IMR-90 (cell line): ENCODE data around the gene INSL6. TPM values are rescaled to one million over a fixed set of nuclear protein-coding genes. Genes with fewer than 3 reads are reported as not detected.

Experiments
- ATAC-seq: fragments of 200-7000 bp; cut with Tn5 transposase; 2 replicates; pipeline ENCODE4 v1.9.1; 2020; ENCODE audit warnings: low read depth, mild to moderate bottlenecking, moderate library complexity
- BruUV-seq: library from RNA; stranded (reverse); fragments of 400-500 nt; replicated peaks from 2 replicates; lab custom pipeline; 2021; lab: Mats Ljungman, UMichigan
- CTCF ChIA-PET: fragments of 300-600 bp; formaldehyde crosslinking; extraction: SDS; loops from one replicate; lab custom pipeline; 2021; ENCODE audit warnings: antibody characterized with exemption; lab: Yijun Ruan, JAX
- POLR2A ChIA-PET: fragments of 300-600 bp; sonication (Branson Sonifier 250); formaldehyde crosslinking; loops from one replicate; lab custom pipeline; 2022; ENCODE audit warnings: antibody characterized with exemption; ENCODE audit not compliant: unreplicated experiment; lab: Charles Lee
- DNase-seq: peaks from one replicate; pipeline ENCODE4 v3.0.0; 2013
- H2AFZ ChIP-seq: replicated peaks from 2 replicates; pipeline ENCODE3; 2013; ENCODE audit warnings: low read length, mild to moderate bottlenecking; ENCODE audit not compliant: poor library complexity
- H2AK5ac ChIP-seq: 2 replicates; pipeline ENCODE4 v1.6.1; 2013; ENCODE audit warnings: low read depth, low read length, inconsistent platforms
- H2AK9ac ChIP-seq: replicated peaks from 2 replicates; pipeline ENCODE3; 2013; ENCODE audit warnings: mild to moderate bottlenecking, low read depth, low read length, moderate library complexity; ENCODE audit not compliant: poor library complexity
- H2BK120ac ChIP-seq: 2 replicates; pipeline ENCODE4 v1.6.1; 2013; ENCODE audit warnings: low read depth, low read length, inconsistent platforms
- H2BK15ac ChIP-seq: 3 replicates; pipeline ENCODE4 v1.6.1; 2013; ENCODE audit warnings: low read depth, low read length, inconsistent platforms
- H2BK20ac ChIP-seq: 2 replicates; pipeline ENCODE4 v1.6.1; 2013; ENCODE audit warnings: low read depth, mild to moderate bottlenecking, inconsistent platforms, low read length, moderate library complexity
- H2BK5ac ChIP-seq: 2 replicates; pipeline ENCODE4 v1.6.1; 2013; ENCODE audit warnings: mild to moderate bottlenecking, low read depth, low read length, inconsistent platforms; ENCODE audit not compliant: poor library complexity, severe bottlenecking
- H3K14ac ChIP-seq: replicated peaks from 2 replicates; pipeline ENCODE4 v1.6.1; 2013; ENCODE audit warnings: low read depth, low read length, inconsistent platforms
- H3K18ac ChIP-seq: 2 replicates; pipeline ENCODE4 v1.6.1; 2013; ENCODE audit warnings: low read depth, low read length, control low read depth
- H3K23ac ChIP-seq: 2 replicates; pipeline ENCODE4 v1.6.1; 2013; ENCODE audit warnings: low read depth, low read length, inconsistent platforms
- H3K27ac ChIP-seq: 2 replicates; pipeline ENCODE4 v1.5.1; 2013; ENCODE audit warnings: mild to moderate bottlenecking, control low read depth, low read length; ENCODE audit not compliant: insufficient read depth
- H3K27me3 ChIP-seq: 2 replicates; pipeline ENCODE4 v1.6.1; 2013; ENCODE audit warnings: low read length; ENCODE audit not compliant: control insufficient read depth, insufficient read depth
- H3K36me3 ChIP-seq: 2 replicates; pipeline ENCODE4 v1.6.1; 2013; ENCODE audit warnings: low read length, mixed read lengths; ENCODE audit not compliant: control insufficient read depth, insufficient read depth
- H3K4ac ChIP-seq: 2 replicates; pipeline ENCODE4 v1.6.1; 2013; ENCODE audit warnings: low read depth, low read length, inconsistent platforms
- H3K4me1 ChIP-seq: 2 replicates; pipeline ENCODE4 v1.6.1; 2013; ENCODE audit warnings: low read length, mixed read lengths; ENCODE audit not compliant: control insufficient read depth, insufficient read depth
- H3K4me2 ChIP-seq: 2 replicates; pipeline ENCODE4 v1.6.1; 2013; ENCODE audit warnings: low read depth, mild to moderate bottlenecking, control low read depth, low read length, moderate library complexity
- H3K4me3 ChIP-seq: 2 replicates; pipeline ENCODE4 v1.5.1; 2013; ENCODE audit warnings: low read depth, mild to moderate bottlenecking, control low read depth, low read length, moderate library complexity; ENCODE audit not compliant: insufficient read depth
- H3K56ac ChIP-seq: 2 replicates; pipeline ENCODE4 v1.6.1; 2013; ENCODE audit warnings: low read length, inconsistent platforms; ENCODE audit not compliant: insufficient read depth; ENCODE audit errors: extremely low read depth
- H3K79me1 ChIP-seq, 2 experiments: 2 replicates each; pipeline ENCODE4 v1.6.1; 2013; ENCODE audit warnings: low read length in 2 of 2, inconsistent platforms in 1 of 2, low read depth in 1 of 2
- H3K9ac ChIP-seq: 2 replicates; pipeline ENCODE4 v1.6.1; 2013; ENCODE audit warnings: low read depth, low read length, control low read depth
- H3K9me1 ChIP-seq: 2 replicates; pipeline ENCODE4 v1.6.1; 2013; ENCODE audit warnings: low read length, inconsistent platforms; ENCODE audit not compliant: insufficient read depth
- H3K9me3 ChIP-seq: 2 replicates; pipeline ENCODE4 v1.6.1; 2013; ENCODE audit warnings: low read length; ENCODE audit not compliant: control insufficient read depth, insufficient read depth
- H4K20me1 ChIP-seq: 2 replicates; pipeline ENCODE4 v1.6.1; 2013; ENCODE audit warnings: low read length, inconsistent platforms; ENCODE audit not compliant: insufficient read depth
- H4K5ac ChIP-seq: 2 replicates; pipeline ENCODE4 v1.6.1; 2013; ENCODE audit warnings: mild to moderate bottlenecking, low read depth, low read length, control low read depth
- H4K8ac ChIP-seq, 2 experiments: 2 replicates each; pipeline ENCODE4 v1.6.1; 2013; ENCODE audit warnings: low read depth in 2 of 2, low read length in 2 of 2, control low read depth in 1 of 2, inconsistent platforms in 1 of 2
- H4K91ac ChIP-seq: 2 replicates; pipeline ENCODE4 v1.6.1; 2013; ENCODE audit warnings: low read depth, low read length, inconsistent platforms; ENCODE audit not compliant: insufficient read depth
- BHLHE40 ChIP-seq: fragments of 150-350 bp; IDR thresholded peaks from 2 replicates; pipeline ENCODE4 v1.6.1; 2016; ENCODE audit warnings: mild to moderate bottlenecking, low read depth, low read length
- CEBPB ChIP-seq: IDR thresholded peaks from 2 replicates; pipeline ENCODE4 v1.6.1; 2012; ENCODE audit warnings: low read depth, low read length, improper control_type of control experiment
- CHD1 ChIP-seq: IDR thresholded peaks from 2 replicates; pipeline ENCODE4 v1.6.1; 2012; ENCODE audit warnings: low read depth, low read length, improper control_type of control experiment
- CTCF ChIP-seq: conservative IDR thresholded peaks from 2 replicates; pipeline ENCODE4 v1.5.1; 2012; ENCODE audit warnings: mild to moderate bottlenecking, low read depth, low read length, improper control_type of control experiment
- ELK1 ChIP-seq: fragments of 150-350 bp; IDR thresholded peaks from 2 replicates; pipeline ENCODE4 v1.6.1; 2016; ENCODE audit warnings: low read depth, mild to moderate bottlenecking, low read length, moderate library complexity, borderline replicate concordance
- FOS ChIP-seq: fragments of 150-350 bp; IDR thresholded peaks from 2 replicates; pipeline ENCODE4 v1.6.1; 2016; ENCODE audit warnings: low read depth, low read length
- MAFK ChIP-seq: IDR thresholded peaks from 2 replicates; pipeline ENCODE4 v1.6.1; 2012; ENCODE audit warnings: low read depth, low read length, improper control_type of control experiment
- MAZ ChIP-seq: IDR thresholded peaks from 2 replicates; pipeline ENCODE4 v1.6.1; 2012; ENCODE audit warnings: low read depth, mild to moderate bottlenecking, low read length, improper control_type of control experiment, moderate library complexity, borderline replicate concordance
- MXI1 ChIP-seq: IDR thresholded peaks from 2 replicates; pipeline ENCODE4 v1.6.1; 2012; ENCODE audit warnings: low read depth, mild to moderate bottlenecking, low read length, moderate library complexity, borderline replicate concordance
- NFE2L2 ChIP-seq: fragments of 150-350 bp; IDR thresholded peaks from 2 replicates; pipeline ENCODE4 v1.6.1; 2016; ENCODE audit warnings: low read depth, mild to moderate bottlenecking, low read length
- POLR2A ChIP-seq: IDR thresholded peaks from 2 replicates; pipeline ENCODE4 v1.6.1; 2012; ENCODE audit warnings: mild to moderate bottlenecking, low read depth, low read length
- RAD21 ChIP-seq: IDR thresholded peaks from 2 replicates; pipeline ENCODE4 v1.6.1; 2012; ENCODE audit warnings: low read length, improper control_type of control experiment
- RFX5 ChIP-seq: IDR thresholded peaks from 2 replicates; pipeline ENCODE4 v1.8.0; 2012; ENCODE audit warnings: low read depth, mild to moderate bottlenecking, low read length, moderate library complexity
- SMC3 ChIP-seq: fragments of 150-350 bp; IDR thresholded peaks from 2 replicates; pipeline ENCODE4 v1.6.1; 2016; ENCODE audit warnings: low read depth, mild to moderate bottlenecking, antibody characterized with exemption, low read length, moderate library complexity
- WGBS, 2 experiments: methylation state at CpG; one replicate each; pipeline versions ENCODE4 v1.1.5 to v1.1.7; 2013; ENCODE audit warnings: missing lambda C conversion rate in 2 of 2; ENCODE audit not compliant: insufficient read length in 1 of 2; ENCODE audit errors: extremely low coverage in 2 of 2; 5-methylcytosine and 5-hydroxymethylcytosine counted together
- dilution Hi-C: fragments of 300-500 bp; cut with HindIII; formaldehyde crosslinking; loops from one replicate; pipeline ENCODE4 v1.14.3; 2018; ENCODE audit warnings: low sequenced_read_pairs; ENCODE audit not compliant: unreplicated experiment
- in situ Hi-C: fragments of 300-500 bp; cut with MboI; formaldehyde crosslinking; loops from 3 replicates; pipeline ENCODE4 v1.14.3; 2019; ENCODE audit warnings: low sequenced_read_pairs, inconsistent platforms, mixed read lengths
- intact Hi-C: fragments of 100-400 bp; cut with micrococcal nuclease; formaldehyde crosslinking; loops from 2 replicates; pipeline ENCODE4 v1.10.0; 2022
- polyA plus RNA-seq, 3 experiments: library from polyadenylated mRNA; depleted of rRNA; stranded (reverse); fragments of >200 nt; gene quantifications; 2 replicates each; pipeline ENCODE4 v1.2.3, GENCODE V29; 2012; ENCODE audit warnings: low replicate concordance in 1 of 3
- total RNA-seq: library from RNA; depleted of rRNA; stranded (reverse); fragments of >200 nt; gene quantifications from 2 replicates; pipeline ENCODE4 v1.2.3, GENCODE V29; 2012

Gene INSL6
- total and polyA plus RNA-seq, 2 of the 4 experiments (the other 2 are of a cell fraction): not detected

- no peak for TF ChIP-seq NFE2L2
- TF ChIP-seq SMC3: no peak
- TF ChIP-seq MAZ: no peak
- no peak for TF ChIP-seq BHLHE40
- no peak for TF ChIP-seq CEBPB
- no peak for TF ChIP-seq FOS
- no peak for TF ChIP-seq RFX5
- no peak for TF ChIP-seq RAD21
- TF ChIP-seq CHD1: no peak
- TF ChIP-seq ELK1: no peak
- no peak for TF ChIP-seq POLR2A
- no peak for TF ChIP-seq MXI1
- no peak for TF ChIP-seq MAFK
- TF ChIP-seq CTCF: no peak
- BruUV-seq: no TSS peak
- H3K4ac ChIP-seq: no peak overlapping the region
- ChIA-PET CTCF (no interaction called here), POLR2A (no interaction called here)
- H2BK15ac ChIP-seq: no peak overlapping the region
- H2AK9ac ChIP-seq: no peak overlapping the region
- no peak overlapping the region for H3K4me3 ChIP-seq
- H3K4me1 ChIP-seq: no peaks in the 10 kb centered on the region
- H3K36me3 ChIP-seq: no peaks in the 10 kb centered on the region
- H3K4me2 ChIP-seq: no peak overlapping the region
- H3K9me1 ChIP-seq: no peaks in the 10 kb centered on the region
- no peak overlapping the region for H3K18ac ChIP-seq
- no peaks in the 10 kb centered on the region for H3K9me3 ChIP-seq
- no peak overlapping the region for H4K8ac ChIP-seq
- no peak overlapping the region for H3K23ac ChIP-seq
- no peaks in the 10 kb centered on the region for H4K20me1 ChIP-seq
- DNase-seq (no peak), ATAC-seq (no peak)
- H2BK120ac ChIP-seq: no peak overlapping the region
- H3K27me3 ChIP-seq: peaks cover 7% of the 10 kb centered on the region
- no CpG with 5 or more reads among the region's 2 CpGs for WGBS, 2 experiments
- no peaks in the 10 kb centered on the region for H3K79me1 ChIP-seq
- H3K14ac ChIP-seq: no peak overlapping the region
- no peak overlapping the region for H3K27ac ChIP-seq
- dilution Hi-C loops: no loop called here
- no peak overlapping the region for H4K91ac ChIP-seq
- intact Hi-C loops: loop anchor here (1.0 to 10.0 kb wide), 3 partner anchors 258 to 430 kb away; no protein-coding TSS in a partner anchor
- H3K56ac ChIP-seq: no peak overlapping the region
- no peak overlapping the region for H4K5ac ChIP-seq
- H2AK5ac ChIP-seq: no peak overlapping the region
- in situ Hi-C loops: loop anchor here (5.0 to 25.0 kb wide), 3 partner anchors 258 to 422 kb away; no protein-coding TSS in a partner anchor
- no peak overlapping the region for H3K9ac ChIP-seq
- H2BK20ac ChIP-seq: no peak overlapping the region
- H2AFZ ChIP-seq: no peak overlapping the region
- H2BK5ac ChIP-seq: no peak overlapping the region
These were observed 663 bp downstream of the INSL6 start for GRCh38 chr9:5184776-5185175.
